ENCODE measurements around the gene CHD2.
"Not testable (repeated sequence)": the region's sequence is repeated elsewhere in the genome, so short reads cannot be mapped to it uniquely, and the experiment has no call there.

The CHD2 gene

GRCh38 chr15:93052090-93052879 lies 152.2 kb downstream of the CHD2 start:
- DNase-seq: no peak

GRCh38 chr15:93055211-93055610 lies 155.1 kb downstream of the CHD2 start:
- DNase-seq: no peak

DNA sequence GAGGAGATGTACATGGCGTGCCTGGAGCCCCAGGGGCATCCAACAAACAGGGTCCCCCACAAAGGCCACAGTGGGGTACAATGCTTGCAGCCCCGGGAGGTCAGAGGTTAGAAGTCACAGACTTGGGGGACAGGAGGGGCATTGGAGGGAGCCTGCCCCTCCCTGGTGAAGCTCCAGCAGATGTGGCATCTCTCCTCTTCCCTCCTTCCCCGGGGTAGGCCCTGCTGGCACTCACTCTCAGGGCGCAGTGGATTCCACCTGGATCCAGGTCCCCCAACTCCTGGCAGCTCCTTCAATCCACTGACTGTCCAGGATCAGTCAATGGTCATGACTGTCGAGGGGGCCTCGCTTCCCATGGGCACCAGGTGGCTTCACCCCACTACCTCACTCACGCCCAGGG lies 156.7 kb downstream of the CHD2 start:
- DNase-seq: no peak

DNA sequence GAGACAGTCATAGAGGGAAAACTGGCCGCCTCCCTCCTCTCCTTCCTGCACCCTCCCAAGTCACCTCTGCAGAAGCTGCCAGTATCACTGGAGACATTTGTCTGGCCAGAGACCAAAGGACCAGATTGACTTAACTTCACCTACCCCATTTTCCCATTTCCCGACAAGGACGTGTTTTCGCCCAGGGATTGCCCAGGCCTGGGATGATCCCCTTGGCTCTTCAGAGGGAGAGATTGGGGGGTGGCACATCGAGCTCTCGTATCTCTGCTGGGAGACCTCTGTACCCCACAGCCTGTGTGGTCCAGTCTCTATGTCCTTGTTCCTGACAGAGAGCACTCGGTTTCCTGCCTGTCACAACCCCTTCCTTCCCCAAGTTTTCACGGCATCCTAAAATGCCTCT lies 157.5 kb downstream of the CHD2 start:
- no peak for DNase-seq

- DNase-seq: no peak
Measured at GRCh38 chr15:93058128-93058527, 158.0 kb downstream of the CHD2 start.

DNA sequence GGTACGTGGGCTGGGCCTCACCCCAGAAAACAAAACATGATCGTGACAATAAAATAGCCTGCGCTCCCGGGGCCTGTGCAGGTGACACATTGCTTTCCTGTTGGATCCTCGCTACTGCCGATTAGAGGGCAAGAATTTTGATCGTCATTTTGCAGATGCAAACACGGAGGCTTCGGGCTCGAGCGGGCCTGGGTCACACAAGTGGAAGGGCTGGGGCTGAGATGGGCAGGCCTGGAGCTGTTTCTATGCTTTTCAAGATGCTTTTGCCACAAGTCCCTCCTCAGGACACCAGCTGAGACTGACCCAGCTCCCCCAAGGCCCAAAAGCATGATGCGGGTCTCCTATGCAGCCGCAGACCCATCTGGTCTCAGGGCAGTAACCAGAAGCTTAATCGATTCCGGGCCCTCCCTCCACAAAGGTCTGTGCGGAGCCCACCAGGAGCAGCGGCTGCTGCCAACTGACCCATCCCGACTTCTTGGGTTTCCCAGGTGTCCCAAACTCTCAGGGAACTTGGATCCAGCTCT lies 158.8 kb downstream of the CHD2 start:
- no peak for DNase-seq

GRCh38 chr15:93059442-93059841 lies 159.3 kb downstream of the CHD2 start:
- DNase-seq: no peak

DNA sequence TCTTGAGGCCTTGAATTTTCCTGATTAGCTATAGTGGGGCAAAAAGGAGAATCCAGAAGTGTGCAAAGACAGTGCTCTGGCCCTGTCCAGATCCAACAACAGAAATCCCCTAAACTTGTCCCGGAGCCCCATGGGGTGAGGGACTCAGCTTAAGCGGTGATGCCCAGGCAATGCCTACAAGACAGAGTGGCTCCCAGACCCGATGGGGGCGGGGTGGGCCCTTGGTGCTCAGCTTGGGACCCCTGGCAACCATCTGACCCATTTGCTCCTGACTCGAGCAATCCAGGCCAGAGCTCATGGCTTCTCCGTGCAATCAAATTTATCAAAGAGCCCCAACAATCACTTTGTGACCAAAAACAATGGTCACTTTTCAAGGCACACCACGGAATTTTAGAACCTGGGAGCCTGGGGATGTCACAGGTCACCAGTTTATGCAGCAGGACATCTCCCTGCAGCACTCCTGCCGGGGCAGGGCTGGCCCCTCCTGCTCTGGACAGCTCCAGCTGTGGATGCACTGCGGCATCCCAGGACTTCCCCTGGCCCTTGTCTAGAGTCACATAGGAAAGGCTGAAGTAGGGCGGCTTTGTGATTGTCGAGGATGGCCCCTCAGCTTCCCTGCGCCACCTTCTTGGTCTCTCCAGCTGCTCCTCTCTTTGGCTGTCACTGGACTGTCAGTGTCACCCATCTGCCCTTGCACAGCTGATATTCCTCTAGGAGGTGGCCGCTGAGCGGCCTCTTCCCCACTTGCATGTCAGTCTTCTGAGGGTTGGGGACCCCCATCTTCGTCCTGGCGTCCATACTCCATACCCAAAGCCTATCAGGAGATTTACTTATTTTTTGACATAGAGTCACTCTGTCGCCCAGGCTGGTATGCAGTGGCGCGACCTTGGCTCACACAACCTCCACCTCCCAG lies 160.5 kb downstream of the CHD2 start:
- no peak for DNase-seq

DNA sequence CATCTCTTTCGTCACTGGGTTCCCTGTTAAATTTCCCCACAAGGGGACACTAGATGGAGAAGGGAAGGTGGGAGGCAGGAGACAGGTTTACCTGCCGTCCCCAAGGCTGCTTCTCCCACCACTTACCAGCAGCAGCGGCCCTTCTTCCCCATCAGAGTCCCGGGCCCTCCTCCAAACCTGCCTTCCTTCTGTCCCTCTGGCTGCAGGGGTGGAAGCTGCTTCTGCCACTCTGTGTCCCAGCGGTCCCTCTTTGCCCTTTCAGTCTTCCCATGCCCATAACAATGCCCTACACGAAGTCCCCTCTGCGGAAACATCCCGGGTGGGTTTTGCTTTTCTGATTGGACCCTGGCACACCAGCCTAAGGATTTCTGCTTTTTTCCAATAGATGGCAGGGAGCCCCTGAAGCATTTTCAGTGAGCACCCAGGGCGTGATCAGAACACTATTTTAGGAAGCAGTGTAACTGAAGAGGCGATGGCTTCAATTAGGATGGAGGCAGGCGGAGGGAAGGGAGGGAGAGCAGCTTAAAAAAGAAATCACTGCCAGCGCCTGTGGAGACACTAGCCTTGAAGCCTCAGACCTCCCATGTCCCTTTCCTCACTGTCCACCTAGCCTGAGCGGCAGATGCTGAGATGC lies 162.6 kb downstream of the CHD2 start:
- DNase-seq: not testable (repeated sequence)

GRCh38 chr15:93063262-93063671 lies 163.1 kb downstream of the CHD2 start:
- no peak for DNase-seq

- DNase-seq: no peak
Measured at GRCh38 chr15:93063796-93064690, 163.9 kb downstream of the CHD2 start.

GRCh38 chr15:93065641-93066045 lies 165.5 kb downstream of the CHD2 start:
- no peak for DNase-seq

- no peak for DNase-seq
Measured at GRCh38 chr15:93066224-93066681, 166.1 kb downstream of the CHD2 start.

DNA sequence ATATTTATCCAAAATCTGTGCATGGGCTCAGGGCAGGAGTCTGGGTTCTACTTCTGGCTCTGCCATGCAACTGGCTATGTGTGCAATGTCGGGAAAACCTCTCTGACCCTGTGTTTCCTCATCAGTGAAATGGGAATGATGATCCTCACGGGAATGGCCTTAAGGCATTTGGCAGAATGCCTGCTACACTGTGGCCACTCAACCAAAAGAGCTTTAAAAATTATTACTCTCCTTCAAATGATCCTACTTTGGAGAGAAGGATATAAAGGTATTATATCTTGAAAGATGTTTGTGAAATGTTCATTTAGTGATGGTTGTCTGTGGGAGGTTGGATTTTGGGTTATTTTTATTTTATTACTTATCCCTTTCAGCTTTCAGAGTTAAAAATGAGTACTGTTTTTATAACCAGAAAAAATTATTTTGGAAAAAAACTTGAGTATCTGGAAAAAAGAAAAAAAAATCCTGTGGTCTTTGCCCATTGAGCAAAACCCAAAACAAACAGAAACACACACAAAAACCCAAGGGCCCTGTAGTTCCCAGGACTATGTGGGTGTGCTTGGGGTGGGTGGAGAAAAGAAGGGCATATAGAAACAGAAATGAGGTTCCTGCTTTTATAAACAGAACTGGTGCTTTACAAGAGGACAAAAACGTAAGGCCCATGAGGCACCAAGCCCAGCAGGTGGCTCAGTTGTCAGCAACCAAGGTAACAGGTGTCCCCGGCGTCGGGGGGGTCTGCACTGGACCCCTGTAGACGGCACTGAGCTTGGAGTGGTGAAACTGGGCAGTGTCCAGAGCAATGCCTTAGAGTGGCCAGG lies 166.9 kb downstream of the CHD2 start:
- no peak for DNase-seq

DNA sequence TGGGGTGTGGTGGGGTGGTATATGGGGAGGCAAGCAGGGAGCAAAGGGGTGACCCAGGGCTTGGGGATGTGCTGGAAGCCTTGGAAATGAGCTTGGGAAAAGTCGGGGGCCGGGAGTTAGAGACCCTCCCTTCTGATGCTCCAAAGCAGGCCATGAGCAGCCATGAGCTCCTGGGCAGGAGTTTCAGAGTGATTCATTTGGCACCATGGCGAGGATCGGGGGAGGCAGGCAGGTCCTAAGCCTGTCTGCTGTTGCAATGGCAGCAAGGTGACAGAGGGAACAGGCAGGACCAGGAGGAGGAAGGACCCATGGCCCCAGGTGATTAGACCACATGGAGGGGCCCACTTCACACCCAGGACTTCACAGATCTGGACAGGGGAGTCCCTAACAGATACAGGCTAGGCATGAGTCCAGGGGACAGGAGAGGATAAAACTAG lies 167.5 kb downstream of the CHD2 start:
- no peak for DNase-seq

- DNase-seq: no peak
Measured at GRCh38 chr15:93068581-93069199, 168.6 kb downstream of the CHD2 start.

DNA sequence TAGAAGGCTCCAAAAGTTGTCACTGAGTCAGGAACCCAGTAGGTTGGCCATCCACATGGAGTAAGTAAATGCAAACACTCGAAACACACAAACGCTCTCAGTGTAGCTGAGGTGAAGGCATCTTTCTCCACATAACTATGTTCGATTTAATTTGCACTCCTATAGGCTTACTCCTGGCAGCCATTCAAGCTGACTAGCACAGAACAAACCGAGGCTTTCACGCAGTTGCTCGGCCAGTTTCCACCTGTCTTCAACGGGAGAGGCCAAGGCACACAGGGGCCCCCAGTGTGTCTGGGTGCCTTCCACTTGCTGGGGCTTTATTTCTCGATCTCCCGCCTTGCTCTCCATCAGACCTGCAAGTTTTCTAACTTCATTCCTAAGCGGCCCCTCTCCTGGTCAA lies 170.0 kb downstream of the CHD2 start:
- no peak for DNase-seq

DNA sequence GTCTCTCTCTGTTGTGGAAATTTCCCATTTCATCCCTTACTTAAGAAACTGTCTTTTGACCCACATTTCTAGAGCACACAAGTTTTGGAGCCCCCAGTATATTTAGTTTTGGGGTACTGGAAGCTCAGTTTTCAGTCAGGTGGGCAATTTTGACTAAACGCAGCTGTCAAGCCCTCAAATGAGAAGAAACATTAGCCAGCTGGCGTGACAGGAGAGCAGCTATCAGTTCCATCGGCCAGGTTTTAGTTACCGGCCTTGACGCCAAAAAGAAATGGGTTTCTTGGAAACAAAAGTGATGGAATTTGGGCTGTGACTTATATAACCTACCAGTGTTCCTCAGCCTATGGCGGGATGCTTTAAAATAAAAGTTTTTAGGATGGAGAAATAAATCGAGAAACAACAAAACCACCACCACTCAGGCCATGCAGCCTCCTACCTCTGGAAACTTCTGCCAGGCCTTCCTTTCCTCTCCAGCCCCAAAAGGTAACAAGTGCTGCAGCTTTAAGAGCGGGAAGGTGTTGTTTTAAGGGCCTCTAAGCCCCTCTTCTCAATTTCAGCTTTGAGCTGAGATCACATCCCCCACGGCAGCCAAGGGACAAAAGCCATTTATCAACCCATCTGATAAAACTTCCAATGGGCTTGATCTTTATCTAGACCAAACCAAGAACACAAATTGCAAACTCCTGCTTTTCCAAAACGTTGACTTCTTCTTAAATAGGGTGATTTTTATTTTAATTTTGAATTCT lies 170.6 kb downstream of the CHD2 start:
- no peak for DNase-seq

DNA sequence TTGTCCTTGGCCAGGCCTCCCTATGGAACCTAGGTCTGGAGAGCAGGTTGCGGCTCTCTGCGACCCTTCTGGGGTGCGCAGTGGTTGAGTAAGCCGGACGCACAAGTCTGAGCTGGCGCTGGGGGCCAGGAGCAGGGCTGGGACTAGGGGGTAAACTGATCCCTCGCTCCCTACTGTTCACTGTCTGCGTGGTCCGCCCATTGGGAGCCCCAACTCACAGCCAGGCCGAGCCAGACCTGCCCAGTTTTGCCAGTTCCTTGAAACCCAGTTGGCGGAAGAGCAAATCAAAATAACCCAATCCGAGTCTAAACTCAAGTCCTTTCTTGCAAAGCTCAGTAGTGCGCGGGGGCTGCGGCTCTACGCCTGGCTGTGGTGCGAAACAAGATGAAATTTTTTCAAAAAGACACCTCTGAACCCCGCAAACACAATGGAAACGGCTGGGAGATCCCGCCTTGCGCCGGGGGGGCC lies 171.4 kb downstream of the CHD2 start:
- no peak for DNase-seq

- no peak for DNase-seq
Measured at GRCh38 chr15:93072011-93072410, 171.9 kb downstream of the CHD2 start.
